ENCODE results near the gene ARFRP1. TPM values are rescaled to one million over a fixed set of nuclear protein-coding genes. Genes with fewer than 3 reads are reported as not detected.

ARFRP1 gene
- total RNA-seq, 1 experiment from 2014 or later, result 42.7 TPM

GRCh38 chr20:63698739-63699465, 8.9 kb downstream of the ARFRP1 start:
- H3K4me2 ChIP-seq (ENCODE audit: insufficient read depth, insufficient read length, low read length), result no peak overlapping the region
- H3K79me1 ChIP-seq (ENCODE audit: insufficient read depth, low read depth, low read length, poor library complexity, severe bottlenecking), result no peaks in the 10 kb centered on the region
- H3K56ac ChIP-seq (ENCODE audit: insufficient read length, low read depth, low read length), result no peak overlapping the region
- no peak overlapping the region for H3K23ac ChIP-seq (ENCODE audit: insufficient read length, low read depth, low read length)
- no peak overlapping the region for H2BK15ac ChIP-seq (ENCODE audit: low read depth, low read length)
- Mint-ChIP-seq H3K27me3 (ENCODE audit: low read depth) (peaks cover 4% of the 10 kb centered on the region; the same call in 1 of the 2 replicates), H3K4me3 (no peak overlapping the region), H3K36me3 (ENCODE audit: insufficient read depth in 1 of 3, low read depth in 3 of 3) (peaks cover 2 to 5% (median 3%) of the 10 kb centered on the region in 3 experiments; a peak in 5 of 7 replicates), H3K27ac (0 out of 7 replicates have a peak overlapping the region, but pooled peaks of 1 of the 3 experiments have one; percentile 49), H3K4me1 (peaks cover 2 to 10% of the 10 kb centered on the region in 2 experiments), H3K9me3 (peaks cover 0 to under 1% of the 10 kb centered on the region in 2 experiments; a peak in 2 of 5 replicates)
- no peak overlapping the region for H3K14ac ChIP-seq (ENCODE audit: insufficient read depth, low read length)
- no peak overlapping the region for H2BK12ac ChIP-seq (ENCODE audit: insufficient read length, low read depth, low read length)
- no peak overlapping the region for H3K9ac ChIP-seq (ENCODE audit: extremely low read depth, insufficient read length, low read length)
- H3K9me3 ChIP-seq (ENCODE audit: control insufficient read depth, low read depth, low read length), result no peaks in the 10 kb centered on the region
- no peak overlapping the region for H2BK20ac ChIP-seq (ENCODE audit: low read depth, low read length, poor library complexity, severe bottlenecking)
- no peak overlapping the region for H3K18ac ChIP-seq (ENCODE audit: insufficient read length, low read depth, low read length)
- no peak overlapping the region for H4K5ac ChIP-seq (ENCODE audit: insufficient read length, low read depth, low read length)
- no peak for TF ChIP-seq CTCF (conservative IDR thresholded peaks at IDR 0.05)
- no peak overlapping the region for H2AFZ ChIP-seq (ENCODE audit: low read length)
- H3K4me1 ChIP-seq (ENCODE audit: insufficient read depth, low read length), result no peaks in the 10 kb centered on the region
- no peaks in the 10 kb centered on the region for H4K20me1 ChIP-seq (ENCODE audit: control insufficient read depth, insufficient read depth, insufficient read length)
- DNase-seq, result peak; percentile 39
- H2BK5ac ChIP-seq (ENCODE audit: insufficient read length, low read length), result no peak overlapping the region
- H3K4ac ChIP-seq (ENCODE audit: low read depth, low read length), result no peak overlapping the region
- no peak overlapping the region for H3K27ac ChIP-seq (ENCODE audit: insufficient read length, low read depth, low read length)
- no peak overlapping the region for H4K8ac ChIP-seq (replicated peaks; ENCODE audit: insufficient read length, low read depth, low read length)
- H4K91ac ChIP-seq (ENCODE audit: insufficient read length, low read depth, low read length), result no peak overlapping the region
- H3K27me3 ChIP-seq (ENCODE audit: insufficient read depth, low read length), result no peaks in the 10 kb centered on the region
- peaks cover 4% of the 10 kb centered on the region for H3K23me2 ChIP-seq (ENCODE audit: insufficient read length, low read depth, low read length, poor library complexity, severe bottlenecking)
- no peak overlapping the region for H3T11ph ChIP-seq (ENCODE audit: low read length)
- no peaks in the 10 kb centered on the region for H3K79me2 ChIP-seq (ENCODE audit: insufficient read depth, low read length)
- no peak overlapping the region for H2BK120ac ChIP-seq (ENCODE audit: low read depth, low read length, poor library complexity, severe bottlenecking)
- WGBS (ENCODE audit: extremely low coverage, insufficient read length, low lambda C conversion rate), result no CpG with 5 or more reads among the region's 19 CpGs
- no peak overlapping the region for H2AK5ac ChIP-seq (ENCODE audit: insufficient read length, low read length)
